Fibroblast of the aortic adventitia (primary cell): ENCODE measurements around the gene KYNU. TPM values are rescaled to one million over a fixed set of nuclear protein-coding genes. Genes with fewer than 3 reads are reported as not detected.
A peak's percentile ranks its signal among the peaks of the same experiment; 100 is the strongest.

Experiments
- DNase-seq: peaks from one replicate; pipeline ENCODE4 v3.0.0-alpha.2; 2010; ENCODE audit warnings: low read depth
- H3K4me3 ChIP-seq: 2 replicates; pipeline ENCODE4 v1.5.1; 2011; ENCODE audit warnings: low read depth, mild to moderate bottlenecking, control low read depth, low read length, moderate library complexity
- CTCF ChIP-seq: IDR thresholded peaks from 2 replicates; pipeline ENCODE4 v1.5.1; 2011; ENCODE audit warnings: mild to moderate bottlenecking, low read length, control low read depth, inconsistent platforms; ENCODE audit not compliant: insufficient read depth
- total RNA-seq: library from RNA; depleted of rRNA; stranded (reverse); fragments of >200 nt; gene quantifications from 2 replicates; pipeline ENCODE4 v1.2.3, GENCODE V29; 2012; ENCODE audit warnings: low replicate concordance

The KYNU gene
- total RNA-seq, 1 donor: 1.3 TPM

DNA sequence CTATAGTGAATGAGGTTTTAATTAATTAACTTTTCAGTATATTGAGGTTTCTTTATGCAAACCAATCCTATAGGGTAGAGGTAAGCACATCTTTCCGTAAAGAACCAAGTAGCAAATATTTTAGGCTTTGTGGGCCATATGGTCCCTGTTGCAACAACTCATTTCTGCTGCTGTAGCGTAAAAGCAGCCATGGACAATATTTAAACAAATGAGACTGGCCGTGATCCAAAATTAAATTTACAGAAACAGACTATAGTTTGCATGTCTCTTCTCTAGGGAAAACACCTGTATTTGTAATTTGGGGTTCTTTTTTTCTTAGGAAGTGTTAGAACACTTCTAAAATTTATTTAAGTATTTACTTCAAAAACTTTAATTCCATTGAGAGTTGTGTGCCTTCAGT lies 104.3 kb downstream of the KYNU start:
- H3K4me3 ChIP-seq: no peak overlapping the region
- DNase-seq: no peak
- no peak for TF ChIP-seq CTCF

GRCh38 chr2:142983174-142983573 lies 105.7 kb downstream of the KYNU start:
- DNase-seq: no peak
- no peak overlapping the region for H3K4me3 ChIP-seq

DNA sequence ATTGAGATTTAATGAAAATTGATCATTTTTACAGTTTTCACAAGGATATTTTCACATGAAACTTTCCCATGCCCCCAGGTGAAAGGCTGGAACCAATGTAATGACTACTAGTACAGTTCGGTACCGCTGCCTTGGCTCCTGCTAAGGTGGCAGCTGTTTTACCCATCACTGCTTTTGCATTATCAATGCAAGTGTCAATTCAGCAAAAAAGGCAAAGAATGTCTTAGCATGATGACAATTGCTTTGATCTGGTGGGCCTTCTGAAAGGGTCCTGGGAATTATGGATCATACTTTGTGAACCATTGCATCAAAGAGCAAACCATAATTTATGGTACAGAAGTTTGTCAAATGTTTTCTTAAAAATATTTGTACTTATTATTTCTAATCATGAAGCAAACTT lies 107.2 kb downstream of the KYNU start:
- no peak for DNase-seq
- no peak overlapping the region for H3K4me3 ChIP-seq
- TF ChIP-seq CTCF: no peak

More at GRCh38 chr2:142983174-142983573, 105.7 kb downstream of the KYNU start:
- TF ChIP-seq CTCF: no peak

GRCh38 chr2:142987044-142987443 lies 109.6 kb downstream of the KYNU start:
- H3K4me3 ChIP-seq: no peak overlapping the region
- no peak for DNase-seq
- no peak for TF ChIP-seq CTCF

DNA sequence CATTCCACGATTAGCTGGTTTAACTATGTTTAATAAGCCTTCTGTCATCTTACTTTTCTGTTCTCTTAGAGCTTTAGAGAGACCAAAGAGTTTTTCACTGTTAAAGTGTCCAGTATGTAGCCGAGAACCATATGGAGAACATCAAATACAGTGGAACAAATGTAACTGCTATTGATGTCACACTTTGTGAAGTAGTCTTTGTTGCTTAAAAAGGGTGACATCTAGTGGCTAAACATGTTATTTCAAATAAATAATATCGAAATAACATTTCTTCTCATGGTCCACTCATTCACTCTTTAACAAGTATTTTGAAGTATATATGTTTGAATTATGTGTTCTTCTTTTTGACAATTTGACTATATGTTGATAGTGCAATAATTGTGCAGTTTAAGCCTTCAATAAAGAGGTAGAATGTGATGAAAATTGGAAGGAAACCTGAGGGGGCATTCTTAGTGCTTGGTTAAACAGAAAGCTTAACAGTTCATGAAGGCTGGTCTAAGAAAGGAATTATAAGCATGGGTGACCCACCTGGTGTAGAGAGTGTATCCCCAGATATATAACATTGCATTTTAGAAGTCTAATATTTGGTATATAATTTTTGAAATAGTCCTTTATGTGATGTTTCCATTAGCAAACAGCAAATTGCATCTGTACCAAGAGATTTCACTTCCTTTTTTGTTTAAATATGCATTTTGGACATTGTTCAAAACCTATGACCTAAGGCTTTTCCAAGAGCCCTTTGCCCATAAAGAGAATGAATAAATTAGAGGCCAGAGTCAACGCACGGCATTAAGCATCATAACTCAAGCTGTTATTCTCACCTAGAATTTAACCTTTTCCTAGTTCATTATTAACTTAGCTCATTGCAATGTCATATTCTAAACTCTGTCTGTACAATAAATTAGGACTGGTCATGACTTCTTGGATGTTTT lies 112.1 kb downstream of the KYNU start:
- no peak overlapping the region for H3K4me3 ChIP-seq
- peak; percentile 68 for DNase-seq
- TF ChIP-seq CTCF: peak; percentile 48

- no peak for DNase-seq
- TF ChIP-seq CTCF: no peak
- no peak overlapping the region for H3K4me3 ChIP-seq
Observed at GRCh38 chr2:142991295-142991694, 113.8 kb downstream of the KYNU start.
